Measurements from ENCODE around the gene SIGLEC1.

The SIGLEC1 gene

DNA sequence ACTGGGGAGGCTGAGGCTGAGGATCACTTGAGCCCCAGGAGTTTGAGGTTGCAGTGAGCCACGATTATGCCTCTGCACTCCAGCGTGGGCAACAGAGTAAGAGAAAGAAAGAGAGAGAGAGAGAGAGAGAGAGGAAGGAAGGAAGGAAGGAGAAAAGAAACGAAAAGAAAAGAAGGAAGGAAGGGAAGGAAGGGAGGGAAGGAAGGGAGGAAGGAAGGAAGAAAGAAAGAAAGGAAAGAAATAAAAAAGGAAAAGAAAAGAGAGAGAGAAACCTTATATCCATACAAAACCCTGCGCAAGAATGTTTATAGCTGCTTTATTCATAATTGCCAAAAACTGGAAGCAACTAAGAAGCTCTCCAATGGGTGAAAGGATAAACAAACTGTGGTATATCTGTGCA lies 12.0 kb upstream of the SIGLEC1 start:
- DNase-seq = no peak

DNA sequence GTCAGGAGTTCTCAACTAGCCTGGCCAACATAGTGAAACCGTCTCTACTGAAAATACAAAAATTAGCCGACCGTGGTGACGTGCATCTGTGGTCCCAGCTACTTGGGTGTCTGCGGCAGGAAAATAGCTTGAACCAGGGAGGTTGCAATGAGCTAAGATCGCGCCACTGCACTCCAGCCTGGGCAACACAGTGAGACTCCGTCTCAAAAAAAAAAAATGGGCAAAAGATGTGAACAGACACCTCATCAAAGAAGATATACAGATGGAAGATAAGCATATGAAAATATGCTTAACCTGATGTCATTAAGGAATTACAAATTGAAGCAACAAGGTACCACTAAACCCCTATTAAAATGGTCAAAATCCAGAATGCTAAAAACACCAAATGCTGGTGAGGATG lies 10.9 kb upstream of the SIGLEC1 start:
- no peak for DNase-seq

DNA sequence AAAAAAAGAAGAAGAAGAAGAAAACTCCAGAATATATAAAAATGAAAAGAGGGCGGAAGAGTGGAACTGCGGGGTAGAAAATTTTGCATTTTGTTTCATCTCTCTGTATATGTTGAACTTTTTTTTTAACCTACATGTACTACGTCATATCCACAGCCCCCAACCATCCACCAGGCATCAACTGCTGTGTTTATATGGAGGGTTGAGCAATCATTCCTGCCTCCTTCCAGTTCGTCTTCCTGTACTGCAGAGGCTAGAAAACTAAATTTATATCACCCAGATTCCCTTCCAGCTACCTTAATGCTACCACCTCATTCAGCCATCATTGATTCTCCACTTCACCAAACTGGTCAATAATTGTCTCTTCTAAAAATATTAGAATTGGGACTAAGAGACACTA lies 9.5 kb upstream of the SIGLEC1 start:
- no peak for DNase-seq

DNA sequence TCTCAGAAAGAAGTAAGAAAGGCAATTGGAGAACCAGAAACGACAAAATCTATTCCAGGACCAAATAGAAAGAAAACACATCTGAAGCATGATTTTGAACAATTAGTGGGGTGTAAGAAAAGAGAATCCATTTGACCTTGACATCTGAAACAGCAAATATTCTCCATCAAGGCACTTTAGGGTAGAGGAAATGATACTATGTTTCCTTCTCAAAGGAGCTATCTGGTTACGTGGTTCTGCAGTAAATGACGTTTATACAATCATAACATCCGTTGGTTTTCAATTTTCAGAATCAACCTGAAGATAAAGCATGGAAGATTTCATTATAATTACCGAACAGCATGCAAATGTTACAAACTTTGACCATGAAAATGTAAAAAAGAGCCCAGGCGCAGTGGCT lies 8.2 kb upstream of the SIGLEC1 start:
- no peak for DNase-seq

DNA sequence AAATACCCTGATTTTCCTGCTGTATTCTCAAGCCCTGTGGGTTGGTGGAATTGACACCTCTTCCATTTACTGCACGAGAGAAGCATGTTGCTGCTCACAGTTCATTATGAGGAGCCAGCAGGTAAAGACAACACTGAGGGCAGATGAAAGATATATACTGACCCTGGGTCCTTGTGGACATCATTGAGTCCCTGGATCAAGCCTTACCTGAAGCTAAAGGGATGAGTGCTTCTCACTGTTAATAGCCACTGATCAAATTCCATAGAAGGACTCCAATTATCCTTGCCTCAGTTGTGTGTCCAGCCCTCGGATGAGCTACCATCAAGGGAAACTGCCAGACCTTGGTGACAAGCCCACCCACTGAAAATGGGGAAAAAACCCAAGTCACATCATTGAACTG lies 7.7 kb upstream of the SIGLEC1 start:
- no peak for DNase-seq

DNA sequence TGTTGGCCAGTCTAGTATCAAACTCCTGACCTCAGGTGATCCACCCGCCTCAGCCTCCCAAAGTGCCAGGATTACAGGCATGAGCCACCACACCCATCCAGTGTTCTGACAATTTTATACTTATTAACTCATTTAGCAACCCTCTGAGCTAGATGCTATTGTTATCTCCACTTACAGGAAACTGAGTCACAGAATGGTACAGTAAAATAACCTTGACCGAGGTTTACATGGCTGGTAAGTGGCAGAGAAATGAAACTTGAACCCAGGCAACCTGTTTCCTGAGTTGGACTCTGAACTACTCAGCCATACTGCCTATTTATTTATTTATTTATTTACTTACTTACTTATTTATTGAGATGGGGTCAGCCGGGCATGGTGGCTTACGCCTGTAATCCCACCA lies 6.6 kb upstream of the SIGLEC1 start:
- no peak for DNase-seq

DNA sequence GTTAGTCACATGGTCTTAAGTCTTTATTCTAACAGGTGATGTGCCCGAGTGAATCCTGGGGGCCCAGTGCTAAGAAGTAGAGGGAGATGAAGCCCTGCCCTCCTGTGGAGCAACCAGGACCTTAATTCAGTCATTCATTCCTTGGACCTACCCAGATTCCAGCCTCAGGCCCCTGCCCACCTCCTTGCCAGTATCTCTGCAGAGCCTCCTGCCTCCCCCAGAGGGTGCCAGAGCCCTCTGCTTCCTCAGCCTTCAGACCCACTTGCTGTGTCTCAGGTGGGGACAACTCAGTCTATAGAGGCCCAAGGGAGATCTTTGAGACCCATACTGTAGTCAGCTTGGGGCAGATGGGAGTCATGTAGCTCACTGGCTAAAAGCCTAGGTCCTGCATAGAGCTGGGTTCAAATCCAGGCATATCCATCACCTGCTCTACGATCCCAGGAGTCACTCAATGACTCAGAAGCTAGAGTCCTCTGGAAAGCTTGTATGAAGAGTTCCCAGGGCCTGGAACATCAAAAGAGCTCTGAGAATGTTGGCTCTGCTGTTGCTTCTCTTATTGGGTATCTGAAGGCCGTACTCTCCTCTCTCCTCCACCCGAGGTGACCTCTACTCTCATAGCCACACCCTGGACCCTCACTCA lies 3.9 kb upstream of the SIGLEC1 start:
- no peak for DNase-seq

DNA sequence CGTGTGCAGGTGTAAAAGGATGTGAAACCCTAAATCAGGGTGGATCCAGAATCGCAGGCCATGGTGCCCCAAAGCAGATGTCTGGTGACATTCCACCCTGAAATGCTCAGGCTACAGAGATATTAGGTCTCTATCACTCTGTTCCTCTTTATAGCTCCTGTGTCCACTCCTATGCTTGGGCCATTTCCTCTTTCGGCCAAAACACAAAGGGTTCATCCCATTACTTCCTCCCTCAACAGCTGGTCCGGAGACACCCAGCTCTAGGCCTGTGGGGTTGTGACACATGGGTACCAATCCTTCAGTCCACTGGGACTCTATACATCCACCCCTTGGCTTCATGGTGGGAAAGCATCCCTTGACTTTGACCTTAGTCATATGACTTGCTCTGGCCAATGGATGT lies 1.7 kb upstream of the SIGLEC1 start:
- no peak for DNase-seq

DNA sequence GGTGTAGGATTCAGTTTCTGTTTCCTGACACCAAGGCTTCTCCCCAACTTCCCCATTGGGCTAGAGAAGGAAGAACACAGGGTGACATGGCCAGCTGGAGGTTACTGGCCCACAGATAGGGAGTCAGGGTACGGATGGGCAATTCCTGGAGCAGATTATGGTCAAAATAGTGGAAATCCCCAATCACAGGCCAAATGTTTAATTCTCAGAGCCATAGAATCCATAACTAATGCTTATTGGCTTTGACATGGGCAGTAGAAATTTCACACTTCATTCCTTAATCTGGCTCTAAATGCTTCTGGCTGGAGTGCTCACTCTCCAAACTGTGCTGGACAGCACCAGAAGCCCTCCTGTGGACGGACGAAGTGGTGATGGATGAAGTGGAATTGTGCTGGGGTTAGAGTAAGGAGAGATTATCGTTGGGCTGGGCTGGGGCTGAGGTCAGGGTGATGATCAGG lies 887 bp downstream of the SIGLEC1 start:
- DNase-seq = no peak

DNA sequence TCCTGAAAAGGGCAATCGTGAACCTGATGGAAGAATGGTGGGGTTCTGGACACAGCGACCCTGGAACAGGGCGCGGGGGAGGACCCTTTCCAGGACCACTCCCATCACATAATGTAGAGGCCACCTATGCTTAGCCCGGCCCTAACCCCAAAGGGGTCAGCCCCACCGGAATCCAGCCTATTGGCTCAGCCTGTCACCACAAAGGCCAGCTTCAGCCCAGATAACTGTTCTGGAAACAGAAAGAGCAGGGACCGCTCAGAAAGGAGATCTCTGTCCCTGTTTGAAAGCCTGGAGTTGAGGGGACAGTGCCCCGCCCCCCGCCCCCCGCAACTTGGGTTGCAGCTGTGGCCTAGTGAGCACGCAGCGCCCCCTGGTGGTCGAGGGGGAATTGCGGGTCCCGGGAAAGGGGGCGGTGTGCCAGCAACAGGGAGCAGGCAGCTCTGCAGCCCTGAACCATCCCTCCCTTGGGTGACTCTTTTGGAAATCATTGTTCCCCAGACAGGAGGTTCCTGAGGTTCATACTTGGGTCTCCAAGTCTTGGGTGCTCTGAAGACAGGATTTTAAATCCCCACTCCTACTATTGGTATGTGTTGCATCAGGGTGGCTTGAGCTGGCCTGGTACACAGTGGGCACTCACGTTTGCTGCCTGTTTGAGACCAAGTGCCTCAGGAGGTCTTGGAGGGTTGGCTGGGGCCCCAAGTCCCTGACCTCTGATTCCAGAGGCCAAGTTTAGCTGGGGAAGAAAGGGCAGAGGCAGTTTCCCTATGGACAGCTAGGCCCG lies 1.5 kb downstream of the SIGLEC1 start:
- peak; percentile 94 for DNase-seq

DNA sequence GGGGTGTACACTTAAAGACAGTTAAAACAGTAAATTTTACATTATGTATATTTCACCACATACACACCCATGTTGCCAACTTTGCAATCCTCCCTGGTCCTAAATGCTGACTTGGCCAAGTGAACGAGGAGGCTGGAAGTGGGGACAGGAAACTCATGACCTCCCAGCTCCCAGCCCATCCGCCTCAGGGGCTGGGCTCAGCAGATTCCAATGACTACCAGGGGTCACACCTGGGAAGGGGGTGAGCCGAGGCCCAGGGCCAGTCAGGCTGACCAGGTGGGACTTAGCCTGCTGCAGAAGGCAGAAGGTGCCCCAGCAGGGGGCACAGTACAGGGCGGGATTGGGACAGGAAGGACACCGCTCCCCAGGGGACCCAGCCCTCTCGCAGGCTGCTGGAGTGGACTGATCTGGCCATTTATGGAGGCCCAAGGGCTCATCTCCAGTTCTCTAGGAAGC lies 2.4 kb downstream of the SIGLEC1 start:
- DNase-seq = no peak

DNA sequence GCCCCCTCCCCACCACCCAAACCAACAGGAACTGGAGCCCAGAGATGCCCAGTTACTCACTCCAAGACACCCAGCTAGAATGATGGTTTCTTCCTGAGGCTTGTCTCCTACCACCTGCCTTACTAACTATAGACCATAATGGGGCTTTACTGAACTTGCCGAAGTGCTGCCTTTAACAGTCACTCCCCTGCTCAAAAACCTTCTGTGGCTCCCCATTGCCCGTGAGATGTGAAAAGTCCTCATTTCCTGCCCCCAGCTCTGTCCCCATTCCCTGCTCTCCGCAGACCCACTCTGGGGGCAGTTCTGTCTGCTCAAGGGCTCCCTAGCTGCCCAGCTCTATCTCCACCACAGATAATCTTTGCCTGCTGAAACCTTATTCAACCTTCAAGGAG lies 4.9 kb downstream of the SIGLEC1 start:
- no peak for DNase-seq

DNA sequence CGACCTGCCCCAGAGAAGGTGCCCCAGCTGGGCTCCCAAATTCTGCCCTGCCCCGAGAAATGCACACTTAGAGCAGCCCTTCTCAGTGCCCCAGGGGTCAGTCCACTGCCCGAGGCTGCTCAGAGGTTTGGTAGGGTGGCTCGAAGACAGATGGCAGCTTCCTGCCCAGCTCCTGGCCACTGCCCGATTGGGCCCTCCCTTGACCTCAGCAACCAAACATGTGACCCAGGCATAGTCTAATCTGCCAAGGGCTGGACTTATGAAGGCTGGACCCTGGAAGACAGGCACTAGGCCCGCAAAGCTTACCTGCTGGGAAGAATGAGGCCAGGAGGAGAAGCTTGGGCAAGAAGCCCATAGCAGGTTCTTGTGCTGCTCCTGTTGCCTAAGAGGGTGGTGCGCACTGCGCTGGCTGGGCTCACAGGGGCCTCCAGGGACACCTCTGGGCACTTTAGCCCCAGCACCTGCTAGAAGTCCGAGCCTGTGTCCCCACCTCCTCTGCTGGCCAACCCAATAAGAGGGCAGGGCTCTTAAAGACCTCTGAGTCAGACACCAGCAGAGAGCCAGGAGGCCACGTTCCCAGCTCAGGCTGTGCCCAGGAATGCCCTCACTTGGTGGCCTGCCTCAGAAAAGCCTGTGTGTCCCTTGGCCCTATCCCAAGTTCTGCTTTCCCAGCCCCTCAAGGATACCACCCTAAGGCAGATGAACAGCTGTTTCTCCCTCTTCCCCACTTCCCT lies 5.5 kb downstream of the SIGLEC1 start:
- no peak for DNase-seq

DNA sequence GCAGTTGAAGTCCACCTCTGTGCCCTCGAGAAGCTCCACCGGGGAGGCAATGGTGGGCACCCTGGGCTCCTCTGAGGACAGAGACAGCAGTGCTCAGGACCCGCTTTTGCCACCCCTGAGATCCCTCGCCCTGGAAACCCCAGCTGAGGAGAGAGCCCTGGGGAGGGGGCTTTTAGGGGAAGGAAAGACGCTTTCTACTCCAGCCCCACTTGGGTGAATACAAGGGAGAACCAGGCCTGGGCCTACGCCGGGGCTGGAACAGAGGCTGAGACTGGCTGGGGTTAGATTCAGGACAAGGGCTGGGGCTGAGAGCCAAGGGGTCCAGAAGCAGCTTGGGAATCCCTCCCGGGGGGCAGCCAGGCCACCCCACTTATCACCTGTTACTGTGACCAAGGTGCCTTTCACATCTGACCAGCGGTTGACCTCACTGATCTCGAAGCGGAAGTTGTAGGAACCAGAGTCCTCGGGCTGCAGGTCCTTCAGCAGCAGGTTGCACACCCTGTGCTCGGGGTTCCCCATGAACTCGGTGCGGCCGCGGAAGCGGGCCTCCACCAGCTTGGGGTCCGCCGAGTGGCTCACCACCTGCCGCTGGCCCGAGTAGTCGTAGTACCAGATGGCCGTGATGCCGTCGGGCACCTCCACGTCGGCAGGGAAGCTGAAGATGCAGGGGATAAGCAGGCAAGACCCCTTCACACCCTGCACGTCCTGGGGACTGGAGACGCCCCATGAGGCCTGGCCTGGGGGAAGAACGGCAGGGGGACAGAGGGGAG lies 6.2 kb downstream of the SIGLEC1 start:
- DNase-seq = no peak

DNA sequence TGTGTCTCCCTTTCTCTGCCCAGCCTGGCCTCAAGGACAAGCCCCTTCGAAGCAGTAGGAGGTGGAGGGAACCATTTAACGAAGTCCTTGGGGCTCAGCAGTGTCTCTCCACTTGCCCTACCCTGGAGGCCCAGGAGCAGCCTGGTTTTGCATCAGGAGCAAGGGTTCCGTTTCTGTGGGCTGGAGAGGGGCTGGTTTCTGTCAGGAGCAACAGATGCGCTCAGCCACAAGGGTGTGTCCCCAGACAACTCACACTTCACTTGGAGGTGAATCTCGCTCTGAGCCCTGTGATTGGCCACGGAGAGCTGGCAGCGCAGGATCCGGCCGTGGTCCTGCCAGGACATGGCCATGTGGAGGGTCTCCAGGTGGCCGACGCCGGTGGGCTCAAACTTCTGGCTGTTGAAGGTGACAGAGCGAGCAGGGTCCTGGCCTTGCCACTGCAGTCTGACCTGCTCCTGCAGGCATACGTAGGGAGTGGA lies 6.9 kb downstream of the SIGLEC1 start:
- DNase-seq = no peak

DNA sequence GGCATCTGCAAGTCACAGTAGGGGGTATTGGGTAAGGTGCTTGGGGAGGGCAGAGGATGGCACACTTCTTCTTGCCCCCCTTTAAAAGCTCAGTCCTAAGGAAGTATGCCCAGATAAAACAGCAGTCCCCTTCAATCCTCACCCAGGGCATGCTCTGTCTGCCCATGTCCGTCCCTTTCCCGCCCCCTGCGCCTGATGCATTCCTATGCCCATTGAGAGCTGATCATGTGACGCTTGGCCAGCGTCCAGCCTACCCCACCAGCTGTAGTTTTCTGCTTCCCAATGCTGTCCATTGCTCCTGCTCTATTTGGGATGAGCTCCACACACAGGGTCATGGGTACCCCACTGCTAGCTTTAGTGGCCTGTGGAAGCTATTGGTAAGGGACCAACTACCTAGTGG lies 8.3 kb downstream of the SIGLEC1 start:
- DNase-seq = no peak

DNA sequence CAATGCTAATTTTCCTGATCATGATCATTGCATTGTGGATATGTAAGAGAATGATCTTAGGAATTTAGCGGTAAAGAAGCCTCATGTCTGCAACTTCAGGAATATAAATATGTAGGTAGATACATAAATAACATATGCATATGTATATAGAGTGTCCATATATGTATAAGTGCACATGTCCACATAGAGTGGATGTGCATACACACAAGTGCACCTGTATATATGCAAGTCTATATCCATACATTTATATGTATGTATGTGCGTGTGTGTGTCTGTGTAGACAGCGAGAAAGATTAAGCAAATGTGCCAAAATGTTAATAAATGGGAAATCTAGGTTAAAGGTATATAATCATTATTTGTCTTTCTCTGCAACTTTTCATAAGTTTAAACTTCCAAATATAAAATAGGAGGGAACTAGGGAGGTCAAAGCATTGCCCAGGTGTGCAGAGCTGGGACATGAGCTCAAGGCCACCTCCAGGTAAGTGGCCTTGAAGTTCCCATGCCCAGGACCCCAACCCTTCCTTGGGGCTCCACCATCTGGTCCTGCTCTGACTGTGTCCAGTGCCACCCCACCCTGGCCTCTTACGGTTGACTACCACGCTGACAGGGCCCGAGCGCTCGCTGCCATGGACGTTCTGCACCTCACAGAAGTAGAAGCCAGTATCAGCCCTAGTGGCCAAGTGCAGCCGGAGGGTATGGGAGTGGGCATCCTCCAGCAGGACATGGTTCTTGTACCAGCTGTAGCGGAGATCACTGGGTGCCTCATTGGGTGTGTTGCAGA lies 9.6 kb downstream of the SIGLEC1 start:
- no peak for DNase-seq

DNA sequence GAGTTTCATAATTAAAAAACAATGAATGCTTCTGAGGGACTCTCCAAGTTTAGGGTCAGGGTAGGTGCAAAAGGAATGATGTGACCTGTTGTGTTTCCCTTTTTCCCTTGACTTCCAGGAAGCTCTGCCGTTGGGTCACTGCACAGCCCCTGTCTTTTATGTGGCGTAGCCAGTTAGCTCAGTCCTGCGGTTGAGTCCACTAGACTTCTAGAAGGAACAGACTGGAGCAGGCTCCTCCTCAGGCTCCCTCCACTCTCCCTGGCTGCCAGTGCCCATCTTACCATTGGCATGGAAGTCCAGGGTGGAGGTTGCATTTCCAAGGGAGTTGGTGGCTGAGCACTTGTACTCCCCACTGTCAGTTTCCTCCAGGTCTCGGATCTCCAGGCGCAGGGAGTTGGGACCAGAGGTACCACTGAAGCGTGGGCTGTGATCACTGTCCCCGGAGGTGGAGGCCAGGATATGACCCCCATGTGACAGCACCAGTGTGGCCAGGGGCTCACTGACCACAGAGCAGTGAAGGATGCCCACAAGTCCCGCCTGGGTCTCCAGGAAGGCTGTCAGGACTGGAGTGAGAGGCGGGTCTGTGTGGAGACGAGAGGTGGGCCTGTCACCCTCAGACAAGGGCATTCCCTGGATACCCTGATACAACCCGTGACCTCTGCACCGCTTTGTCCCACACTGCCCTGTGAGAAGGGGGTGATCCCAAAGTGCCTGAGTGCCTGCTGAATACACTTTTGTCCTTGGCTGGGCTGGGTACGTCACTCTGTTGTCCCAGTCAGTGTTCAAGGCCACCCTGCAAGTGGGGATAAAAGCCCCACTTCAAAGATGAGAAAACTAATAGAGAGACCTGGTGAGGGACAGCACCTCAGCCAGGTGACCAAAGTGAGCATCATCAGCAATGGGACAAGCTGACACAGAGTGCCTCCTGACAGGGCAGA lies 11.1 kb downstream of the SIGLEC1 start:
- no peak for DNase-seq

DNA sequence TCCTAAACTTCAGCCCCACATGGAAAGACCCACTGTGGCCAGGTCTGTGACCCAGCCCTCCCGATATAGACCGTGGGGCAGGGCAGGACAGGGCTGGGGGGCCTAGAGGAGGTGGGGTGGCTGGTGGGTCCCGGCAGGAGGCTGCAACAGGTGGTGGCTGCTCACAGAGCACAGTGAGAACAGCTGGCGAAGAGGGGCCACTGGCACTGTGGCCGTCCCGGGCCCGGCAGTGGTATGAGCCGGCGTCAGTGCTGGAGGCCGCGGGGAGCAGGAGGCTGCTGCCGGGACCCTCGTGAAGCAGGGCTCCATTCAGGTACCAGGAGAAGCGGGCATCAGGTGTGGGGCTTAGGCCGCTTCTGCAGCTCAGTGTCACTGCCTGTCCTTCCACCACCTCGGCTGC lies 13.4 kb downstream of the SIGLEC1 start:
- no peak for DNase-seq

DNA sequence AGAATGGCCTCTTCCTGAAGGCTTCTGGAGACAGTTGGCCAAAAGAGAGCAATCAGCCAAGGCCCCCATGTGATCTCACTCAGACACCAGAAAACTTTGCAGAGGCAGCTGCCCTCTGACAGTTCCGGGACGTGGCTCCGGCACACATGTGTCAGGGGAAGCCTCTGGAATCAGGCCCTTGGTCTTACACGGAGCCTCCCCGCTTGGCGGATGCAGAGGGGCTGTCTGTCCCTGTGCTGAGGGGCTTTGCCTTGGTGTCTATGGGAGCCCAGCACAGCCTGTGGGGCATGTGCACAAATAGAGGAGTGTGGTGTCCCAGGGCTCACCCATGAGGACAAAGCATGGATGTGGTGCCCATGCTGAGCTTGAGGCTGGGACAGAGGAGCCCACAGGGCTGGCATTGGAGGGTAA lies 13.8 kb downstream of the SIGLEC1 start:
- no peak for DNase-seq

Data from activated CD8-positive, alpha-beta memory T cell treated with anti-CD3 and anti-CD28 coated beads for 24 hours (primary cell).